CD4-positive, alpha-beta T cell treated with Interleukin-15 for 4 hours (primary cell): ENCODE data around the gene CFAP99.
A peak's percentile ranks its signal among the peaks of the same experiment; 100 is the strongest.

ENCODE experiments used
- DNase-seq: peaks from one replicate; pipeline ENCODE4 v3.0.0-alpha.2; 2020; ENCODE audit warnings: low spot score

CFAP99 gene

DNA sequence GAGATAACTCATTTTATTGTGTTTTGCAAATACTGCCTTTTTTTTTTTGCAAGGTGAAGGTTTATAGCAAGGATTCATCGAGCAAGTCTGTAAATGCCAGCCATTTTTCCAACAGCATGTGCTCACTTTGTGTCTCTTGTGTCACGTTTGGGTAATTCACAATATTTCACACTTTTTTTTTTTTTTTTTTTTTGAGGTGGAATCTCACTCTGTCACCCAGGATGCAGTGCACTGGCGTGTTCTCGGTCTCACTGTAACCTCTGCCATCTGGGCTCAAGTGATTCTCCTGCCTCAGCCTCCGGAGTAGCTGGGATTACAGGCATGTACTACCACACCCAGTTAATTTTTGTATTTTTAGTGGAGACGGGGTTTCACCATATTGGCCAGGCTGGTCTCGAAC is 52.0 kb downstream of the CFAP99 start:
- no peak for DNase-seq

DNA sequence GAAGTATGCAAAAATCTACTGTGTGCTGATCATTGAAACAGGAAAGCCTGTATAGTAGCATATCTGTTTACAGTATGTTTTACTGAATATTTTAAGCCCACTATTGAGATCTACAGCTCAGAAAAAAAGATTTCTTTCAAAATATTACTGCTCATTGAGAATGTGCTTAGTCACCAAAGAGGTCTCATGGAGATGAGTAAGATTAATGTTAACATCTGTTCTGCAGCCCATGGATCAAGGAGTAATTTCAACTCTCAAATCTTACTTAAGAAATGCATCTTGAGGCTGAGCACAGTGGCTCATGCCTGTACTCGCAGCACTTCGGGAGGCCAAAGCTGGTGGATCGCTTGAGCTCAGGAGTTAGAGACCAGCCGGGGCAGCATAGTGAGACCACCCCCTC is 53.4 kb downstream of the CFAP99 start:
- DNase-seq, result no peak

DNA sequence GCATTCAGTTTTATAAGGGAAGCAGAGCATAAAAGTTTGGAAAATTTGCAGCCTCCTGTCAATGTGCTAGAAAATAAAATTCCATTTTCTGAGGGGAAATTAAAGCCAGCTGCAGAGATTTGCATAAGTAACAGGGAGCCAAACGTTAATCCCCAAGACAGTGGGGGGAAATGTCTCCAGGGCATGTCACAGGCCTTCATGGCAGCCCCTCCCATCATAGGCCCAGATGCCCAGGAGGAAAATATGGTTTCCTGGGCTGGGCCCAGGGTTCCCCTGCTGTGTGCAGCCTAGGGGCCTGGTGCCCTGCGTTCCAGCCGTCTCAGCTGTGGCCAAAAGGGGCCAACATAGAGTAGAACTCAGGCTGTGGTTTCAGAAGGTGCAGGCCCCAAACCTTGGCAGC is 59.5 kb downstream of the CFAP99 start:
- DNase-seq, result no peak

DNA sequence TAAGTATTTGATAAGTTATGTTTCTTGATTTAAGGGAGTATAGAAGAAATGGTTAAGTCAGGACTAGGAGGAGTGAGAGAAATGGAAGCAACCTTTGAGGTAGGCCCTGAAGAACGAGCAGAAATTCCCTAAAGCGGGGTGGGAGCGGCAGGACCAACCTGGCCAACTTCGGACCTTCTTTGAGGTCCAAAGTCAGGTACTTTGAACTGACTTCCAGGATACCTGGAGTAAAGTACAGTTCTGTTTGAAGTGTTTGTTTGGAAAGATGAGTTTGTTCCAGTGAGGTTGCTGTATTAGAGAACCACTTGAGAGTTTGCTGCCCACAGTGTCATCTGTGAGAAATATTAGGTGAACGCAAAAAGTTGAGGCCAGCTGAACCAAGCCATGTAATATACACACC is 61.9 kb downstream of the CFAP99 start:
- DNase-seq, result no peak

DNA sequence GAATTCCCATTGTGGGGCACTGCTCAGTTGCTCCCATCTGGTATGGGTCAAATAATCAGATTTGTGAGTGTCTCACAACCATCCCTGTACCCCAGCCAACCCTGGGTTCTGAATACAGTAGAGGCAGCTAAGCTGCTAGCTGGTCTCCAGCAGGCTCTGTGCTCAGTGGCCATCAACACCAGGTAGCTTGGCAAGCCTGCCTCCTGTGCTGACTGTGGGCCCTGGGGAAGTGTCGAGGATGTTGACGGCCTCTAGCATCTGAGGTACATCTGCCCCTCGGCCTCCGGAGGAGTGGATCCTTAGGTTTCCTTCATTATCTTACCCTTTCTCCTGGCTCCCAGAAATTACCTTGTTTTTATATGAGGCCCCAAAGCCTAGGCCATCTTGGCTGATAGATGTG is 63.4 kb downstream of the CFAP99 start:
- DNase-seq, result no peak

DNA sequence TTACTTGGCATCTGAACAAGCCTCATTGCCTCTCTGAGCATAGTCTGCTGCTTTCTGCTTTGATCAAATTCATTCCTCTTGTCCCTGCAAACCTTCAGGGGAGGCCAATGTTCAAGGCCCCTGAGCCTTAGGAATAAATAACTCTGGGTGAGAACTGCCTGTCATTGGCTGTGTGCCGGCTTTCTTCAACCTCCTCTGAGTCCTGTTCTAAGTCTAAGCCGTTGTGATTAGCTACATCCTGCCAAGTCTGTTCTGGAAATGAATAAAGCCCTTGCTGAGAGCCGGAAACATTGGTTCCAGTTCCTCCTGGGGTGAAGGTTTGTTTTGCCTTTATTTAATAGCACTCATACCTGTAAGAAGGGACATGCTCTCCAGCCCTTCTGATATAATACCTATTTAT is 63.9 kb downstream of the CFAP99 start:
- DNase-seq, result peak; percentile 15

DNA sequence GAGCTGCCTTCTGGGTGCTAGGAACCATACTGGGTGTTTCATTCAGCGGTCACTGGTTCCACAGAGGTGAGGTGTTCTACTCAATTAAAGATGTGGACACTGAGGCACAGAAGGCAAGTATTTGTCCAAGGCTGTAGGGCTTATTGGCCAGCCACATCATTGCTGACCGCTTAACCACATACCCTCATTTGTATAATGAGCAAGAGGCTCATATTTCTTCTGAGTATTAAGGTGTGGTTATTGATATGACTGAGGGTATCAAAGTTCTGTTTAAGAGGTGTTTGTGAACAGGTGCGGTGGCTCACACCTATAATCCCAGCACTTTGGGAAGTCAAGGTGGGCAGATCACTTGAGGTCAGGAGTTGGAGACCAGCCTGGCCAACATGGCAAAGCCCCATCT is 64.5 kb downstream of the CFAP99 start:
- DNase-seq, result no peak

DNA sequence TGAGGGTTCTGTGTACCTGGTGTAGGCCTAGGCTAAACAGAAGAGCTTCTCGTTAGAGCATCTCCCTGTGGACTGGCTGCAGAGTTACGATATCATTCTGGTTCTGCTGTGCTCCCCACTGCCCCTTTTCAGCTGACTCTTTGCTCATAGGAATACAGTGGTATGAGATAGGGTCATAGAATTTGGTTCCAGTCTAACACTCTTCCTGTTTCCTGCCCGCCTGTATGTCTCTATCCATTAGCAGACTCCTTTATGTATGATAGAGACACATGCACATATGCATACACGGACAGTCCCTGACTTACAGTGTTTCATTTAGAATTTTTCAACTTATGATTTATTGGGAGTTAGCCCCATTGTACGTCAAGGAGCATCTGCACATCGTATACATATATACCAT is 65.4 kb downstream of the CFAP99 start:
- no peak for DNase-seq

DNA sequence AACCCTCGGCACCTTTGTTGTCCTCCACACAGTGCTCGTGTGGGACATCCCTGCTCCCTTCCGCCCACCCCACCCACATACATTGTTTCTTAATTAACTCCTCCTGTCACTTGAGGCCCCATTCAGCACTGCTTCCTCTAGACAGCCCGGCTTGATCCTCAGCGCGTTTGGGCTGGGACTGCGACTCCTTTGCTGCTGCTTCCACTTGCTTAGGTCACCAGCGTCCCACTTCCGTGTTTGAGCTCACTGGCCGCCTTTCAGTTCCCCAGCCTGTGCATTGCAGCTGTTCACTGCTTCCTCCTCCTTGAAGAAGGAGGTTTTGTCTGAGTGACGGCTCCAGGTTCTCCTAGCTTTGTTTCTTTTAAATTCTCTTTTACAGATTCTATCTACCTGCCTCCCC is 66.2 kb downstream of the CFAP99 start:
- peak; percentile 68 for DNase-seq

DNA sequence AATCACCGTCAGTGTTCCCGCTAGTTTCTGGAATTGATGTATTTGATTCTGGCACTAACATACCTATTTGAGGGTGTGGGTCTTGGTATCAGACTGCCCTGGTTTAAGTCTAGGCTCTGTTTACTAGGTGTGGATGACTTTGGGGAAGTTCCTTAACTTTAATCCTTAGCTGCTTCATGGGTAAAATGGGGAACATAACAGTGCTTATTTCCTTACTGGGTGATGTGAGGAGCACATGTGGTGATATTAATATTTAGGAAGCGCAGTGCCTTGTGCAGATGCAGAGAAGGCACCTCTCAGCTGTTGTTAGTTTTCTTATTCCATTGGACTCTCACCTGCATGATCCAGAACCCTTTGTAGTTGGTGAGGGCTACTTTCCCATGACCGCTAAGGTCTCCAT is 67.2 kb downstream of the CFAP99 start:
- no peak for DNase-seq

DNA sequence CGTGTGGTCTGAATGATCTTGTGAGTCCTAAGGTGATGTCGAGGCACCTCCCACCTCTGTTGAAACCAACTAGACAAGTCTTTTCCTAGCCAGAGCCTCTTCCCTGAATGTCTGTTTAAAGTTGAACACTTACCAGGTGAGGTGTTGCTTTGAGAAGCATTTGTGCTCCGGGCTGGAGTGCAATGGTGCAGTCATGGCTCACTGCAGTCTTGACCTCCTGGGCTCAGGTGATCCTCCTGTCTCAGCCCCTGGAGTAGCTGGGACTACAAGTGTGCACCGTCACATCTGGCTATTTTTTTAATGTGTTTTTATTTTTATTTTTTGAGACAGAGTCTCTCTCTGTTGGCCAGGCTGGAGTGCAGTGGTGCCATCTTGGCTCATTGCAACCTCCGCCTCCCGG is 68.2 kb downstream of the CFAP99 start:
- DNase-seq, result no peak

DNA sequence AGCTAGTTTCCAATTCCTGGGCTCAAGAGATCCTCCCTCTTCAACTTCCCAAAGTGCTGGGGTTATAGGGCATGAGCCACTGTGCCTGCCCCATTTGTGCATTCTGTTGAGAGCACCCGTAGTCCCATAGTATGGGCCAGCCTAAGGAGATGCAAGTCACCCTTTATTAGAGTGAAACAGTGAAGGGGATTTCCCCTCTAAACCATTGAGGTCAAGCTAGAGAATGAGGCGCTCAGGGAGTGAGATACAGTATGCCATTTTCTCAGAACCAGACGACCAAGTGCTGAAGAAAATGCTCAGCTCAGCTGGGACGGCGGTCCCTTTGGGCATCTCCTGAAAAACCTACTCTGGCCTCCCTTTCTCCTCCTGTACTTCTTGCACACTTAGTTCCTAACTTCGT is 68.9 kb downstream of the CFAP99 start:
- DNase-seq, result peak; percentile 32

DNA sequence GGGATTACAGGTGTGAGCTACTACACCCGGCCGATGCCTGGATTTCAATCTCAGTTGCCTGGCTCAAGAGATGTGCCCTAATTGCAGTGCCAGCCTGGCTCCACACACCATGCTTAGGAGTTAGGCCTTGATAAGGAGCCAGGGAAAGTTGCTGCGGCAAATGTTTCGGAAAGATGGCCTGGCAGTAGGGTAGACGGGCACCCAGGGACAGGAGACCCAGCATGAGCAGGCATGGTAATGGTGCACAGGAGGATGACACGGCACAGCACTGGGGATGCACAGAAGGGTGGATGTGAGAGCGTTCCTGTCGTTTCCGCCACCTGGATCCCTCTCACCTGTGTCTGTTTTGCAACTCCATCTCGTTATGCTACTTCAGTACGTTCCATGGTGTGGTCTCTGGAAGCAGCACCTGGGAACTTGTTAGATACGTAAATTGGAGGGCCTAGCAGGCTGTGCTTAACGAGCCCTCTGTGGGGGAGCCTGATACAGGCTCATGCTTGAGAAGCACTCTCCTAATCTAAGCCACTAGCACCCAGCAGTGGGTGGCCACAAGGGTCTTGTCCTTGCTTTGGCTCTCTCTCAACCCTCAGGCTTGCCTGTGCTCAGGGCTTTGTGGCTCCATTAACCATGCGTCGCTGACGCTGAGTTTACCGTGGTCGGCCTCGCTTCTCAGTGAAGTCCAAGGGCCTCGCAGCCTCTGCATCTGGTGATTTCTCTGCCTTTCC is 70.5 kb downstream of the CFAP99 start:
- DNase-seq, result no peak

DNA sequence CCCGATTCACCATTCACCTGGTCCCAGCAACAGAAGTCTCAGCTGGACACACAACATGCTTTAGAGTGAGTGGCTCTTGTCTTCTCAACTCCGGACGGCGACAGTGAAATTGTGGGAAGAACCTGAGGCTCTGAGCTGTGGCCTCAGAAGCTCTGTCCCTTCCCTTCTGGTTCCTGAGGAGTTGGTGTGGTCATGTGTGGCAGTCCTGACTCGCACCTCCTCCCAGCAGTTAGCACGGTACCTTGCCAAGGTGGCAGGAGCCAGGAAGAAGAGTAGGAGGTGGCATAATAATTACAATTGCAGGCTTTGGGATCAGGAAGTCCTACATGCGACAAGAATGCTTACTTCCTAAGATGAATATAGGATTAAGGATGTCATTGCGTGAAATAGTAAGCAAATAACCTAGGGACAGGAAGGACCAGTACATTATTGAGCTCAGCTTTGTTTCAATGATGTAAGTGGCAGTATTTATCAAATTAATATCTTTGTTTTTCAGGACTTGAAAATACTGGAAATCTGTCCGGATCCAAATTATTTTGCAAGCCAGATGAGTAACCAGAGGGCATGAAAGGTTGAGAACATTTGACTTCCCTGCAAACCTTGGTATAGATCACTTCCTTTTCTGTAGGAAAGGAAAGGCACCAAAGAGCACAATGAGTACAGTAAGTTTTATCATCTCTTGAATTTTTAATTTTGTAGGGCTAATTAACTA is 71.2 kb downstream of the CFAP99 start:
- DNase-seq, result no peak

DNA sequence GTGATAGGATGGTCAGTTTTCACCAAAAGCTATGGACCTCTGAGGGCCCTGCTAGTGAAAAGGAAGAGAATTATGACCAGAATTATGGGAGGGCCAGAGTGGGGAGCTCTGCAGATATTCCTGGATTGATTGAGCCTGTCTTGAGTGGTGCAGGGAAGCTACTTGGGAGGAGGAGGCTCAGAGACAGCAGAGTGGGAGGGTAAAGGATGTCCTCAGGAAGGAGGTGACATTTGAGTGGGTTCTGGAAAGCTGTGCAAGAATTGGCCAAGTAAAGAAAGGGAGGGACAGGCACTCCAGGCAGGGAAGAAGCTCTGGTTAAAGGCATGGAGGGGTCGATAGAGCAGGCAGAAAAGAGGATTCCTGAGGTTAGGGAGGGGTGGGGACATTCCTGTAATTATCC is 74.2 kb downstream of the CFAP99 start:
- no peak for DNase-seq

DNA sequence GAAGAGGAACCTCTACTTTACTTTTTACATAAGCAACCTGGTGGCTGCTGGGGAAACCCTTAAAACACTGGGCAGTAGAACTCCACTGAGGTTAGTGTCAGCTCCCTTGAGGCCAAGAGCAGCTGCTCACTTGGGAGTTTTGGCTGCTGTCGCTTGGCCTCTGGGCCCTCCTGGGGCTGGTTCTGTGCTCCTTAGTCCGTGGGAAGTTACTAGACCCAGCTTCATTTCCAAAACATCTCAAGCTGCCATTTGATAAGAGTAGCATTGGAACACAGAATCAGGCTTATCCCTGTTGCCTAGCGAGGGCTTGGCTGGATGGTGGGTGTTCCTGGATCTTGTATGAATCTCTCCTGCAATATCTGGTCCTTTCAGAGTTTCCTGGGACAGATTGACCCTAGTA is 76.2 kb downstream of the CFAP99 start:
- no peak for DNase-seq

DNA sequence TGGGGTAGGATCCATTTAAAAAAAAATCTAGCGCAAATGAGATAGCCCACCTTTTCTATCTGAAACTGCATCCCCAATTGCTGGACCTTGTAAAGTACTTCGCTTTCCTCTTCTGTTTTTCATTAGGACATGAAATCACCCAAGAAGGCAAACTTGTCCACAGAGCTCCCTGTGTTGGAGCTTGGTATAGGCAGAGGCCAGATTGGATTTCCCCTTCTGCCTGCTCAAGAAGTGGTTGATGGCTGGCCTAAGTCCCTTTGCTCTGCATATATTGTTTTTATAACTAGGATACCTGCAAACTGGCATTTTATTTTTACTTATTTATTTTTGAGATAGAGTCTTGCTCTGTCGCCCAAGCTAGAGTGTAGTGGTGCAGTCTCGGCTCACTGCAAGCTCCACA is 78.6 kb downstream of the CFAP99 start:
- no peak for DNase-seq

DNA sequence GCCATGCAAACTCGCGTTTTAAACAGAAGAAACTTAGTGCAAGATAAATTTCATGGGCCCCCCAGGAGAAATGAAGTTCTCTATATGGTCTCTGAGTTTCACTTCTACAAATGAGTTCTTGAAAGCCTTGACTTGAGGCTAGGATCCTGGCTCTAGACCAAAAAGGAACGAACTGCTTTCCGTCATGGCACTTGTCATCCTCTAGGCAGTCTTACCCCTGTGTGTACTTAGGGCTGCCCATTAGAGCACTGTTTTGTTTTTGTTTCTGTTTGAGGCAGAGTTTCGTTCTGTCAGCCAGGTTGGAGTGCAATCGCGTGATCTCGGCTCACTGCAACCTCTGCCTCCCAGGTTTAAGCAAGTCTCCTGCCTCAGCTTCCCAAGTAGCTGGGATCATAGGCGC is 79.2 kb downstream of the CFAP99 start:
- no peak for DNase-seq

DNA sequence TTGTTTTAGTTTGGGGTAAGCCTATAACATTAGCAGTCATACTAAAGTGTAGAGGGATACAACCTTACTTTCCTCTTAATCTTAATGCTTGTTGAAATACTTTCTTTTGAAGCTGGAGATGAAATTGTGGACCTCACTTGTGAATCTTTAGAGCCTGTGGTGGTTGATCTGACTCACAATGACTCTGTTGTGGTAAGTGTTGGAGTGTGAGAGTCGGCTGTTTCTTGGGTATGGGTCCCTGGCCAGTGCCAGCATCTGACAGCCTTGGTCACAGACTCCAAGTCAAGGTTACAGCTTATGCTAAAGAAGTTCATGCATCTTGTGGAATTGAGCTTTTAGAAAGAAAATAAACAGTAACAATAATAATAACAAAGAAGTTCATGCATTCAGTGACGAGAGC is 81.8 kb downstream of the CFAP99 start:
- DNase-seq, result no peak

DNA sequence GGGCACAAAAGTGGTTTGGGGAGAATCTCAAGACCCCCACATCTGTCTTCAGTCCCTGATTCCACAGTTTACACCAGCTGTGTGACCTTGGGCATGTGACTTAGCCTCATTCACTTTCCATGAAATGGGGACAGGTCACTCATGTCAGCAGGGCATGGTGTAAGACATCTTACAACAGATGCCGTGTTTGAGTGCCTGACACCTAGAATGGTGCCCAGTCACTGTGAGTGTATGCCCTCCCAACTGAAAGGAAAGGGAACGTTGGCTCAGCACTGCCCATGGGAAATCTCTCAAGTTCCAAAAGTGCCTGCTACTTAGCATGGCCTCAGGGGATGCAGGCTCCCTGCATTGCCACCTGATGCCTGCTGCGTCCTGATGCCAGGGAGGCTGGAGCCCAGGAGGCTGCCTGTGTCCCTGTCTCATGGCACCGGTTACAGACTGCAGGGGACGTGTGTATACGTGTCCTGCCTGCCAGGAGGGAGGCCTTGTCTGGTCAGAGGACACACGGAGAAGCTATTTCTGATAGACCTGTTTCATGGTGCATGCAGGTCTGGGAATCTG is 82.4 kb downstream of the CFAP99 start:
- DNase-seq, result no peak

DNA sequence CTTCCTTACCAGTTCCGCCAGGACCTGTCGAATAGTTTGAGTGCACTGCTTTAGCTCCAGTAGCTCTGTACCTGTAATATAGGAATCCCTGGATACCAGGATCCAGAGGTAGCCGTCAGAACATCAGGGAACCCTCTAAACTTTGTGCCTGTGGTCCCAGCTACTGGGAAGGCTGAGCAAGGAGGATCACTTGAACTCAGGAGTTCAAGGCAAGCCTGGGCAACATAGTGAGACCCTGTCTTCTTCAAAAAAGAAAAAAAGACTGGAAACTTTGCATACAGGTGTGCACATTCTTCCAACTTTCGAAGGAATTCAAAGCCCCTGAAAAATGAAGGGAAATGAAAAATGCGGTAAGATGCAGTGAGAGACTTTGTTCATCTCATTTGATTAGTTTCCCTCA is 85.1 kb downstream of the CFAP99 start:
- no peak for DNase-seq

DNA sequence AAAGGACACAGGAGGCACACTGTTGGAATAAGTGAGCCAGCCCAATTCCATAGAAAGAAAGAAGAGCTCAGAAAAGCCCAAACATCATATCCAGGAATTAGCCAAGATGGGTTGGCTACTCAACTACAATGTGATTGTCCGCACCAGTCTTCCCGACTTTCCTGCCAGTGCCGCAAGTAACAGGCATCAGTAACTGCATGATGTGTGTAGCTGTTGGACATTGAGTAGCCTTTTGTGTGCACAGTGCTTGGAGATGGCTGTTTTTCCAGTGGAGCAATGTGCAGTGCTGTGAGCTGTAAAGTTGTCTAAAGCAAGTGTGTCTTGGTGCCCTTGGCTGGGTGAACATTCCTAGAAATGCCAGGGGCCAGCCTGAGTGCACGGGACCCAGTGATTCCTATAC is 88.5 kb downstream of the CFAP99 start:
- DNase-seq, result no peak

DNA sequence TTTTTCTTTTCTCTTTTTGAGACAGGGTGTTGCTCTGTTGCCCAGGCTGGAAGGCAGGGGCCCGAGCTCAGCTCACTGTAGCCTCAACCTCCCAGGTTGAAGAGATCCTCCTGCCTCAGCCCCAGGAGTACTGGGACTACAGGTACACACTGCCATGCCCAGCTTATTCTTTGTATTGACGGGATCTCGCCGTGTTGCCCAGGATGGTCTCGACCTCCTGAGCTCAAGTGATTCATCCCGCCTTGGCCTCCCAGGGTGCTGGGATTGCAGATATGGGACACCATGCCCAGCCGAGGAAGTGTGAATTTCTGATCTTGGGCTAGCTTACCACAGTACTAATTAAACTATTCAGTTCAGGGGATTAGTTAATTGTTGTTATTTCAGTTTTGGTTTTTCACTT is 89.1 kb downstream of the CFAP99 start:
- no peak for DNase-seq
